GM12892 (cell line): ENCODE measurements around the gene SDCCAG8.

ENCODE experiments used
- POLR2A ChIP-seq: IDR thresholded peaks from 2 replicates; pipeline ENCODE4 v1.6.1; 2011; ENCODE audit warnings: low read depth, low read length, control low read depth
- POLR2AphosphoS5 ChIP-seq: IDR thresholded peaks from 2 replicates; pipeline ENCODE4 v1.6.1; 2011; ENCODE audit warnings: low read depth, low read length, control low read depth
- TAF1 ChIP-seq: IDR thresholded peaks from 2 replicates; pipeline ENCODE4 v1.6.1; 2011; ENCODE audit warnings: low read depth, mild to moderate bottlenecking, control low read depth, low read length, borderline replicate concordance

DNA sequence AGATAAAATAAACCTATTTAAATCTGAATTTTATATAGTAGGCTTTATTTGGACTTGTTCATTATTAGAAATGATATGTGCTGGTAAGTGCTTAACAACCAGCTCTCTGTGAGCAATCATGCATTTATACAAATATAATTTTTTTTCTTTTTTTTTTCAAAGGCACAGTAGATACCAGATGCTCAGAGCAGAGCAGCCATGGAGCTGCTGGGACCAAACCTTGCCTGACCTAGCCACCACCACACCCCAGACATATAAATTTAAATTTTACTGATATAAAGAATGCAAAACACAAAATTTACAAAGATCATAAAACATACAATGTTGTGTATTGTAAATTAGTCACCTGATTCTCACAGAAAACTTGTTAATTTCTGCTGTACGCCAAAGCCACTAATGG lies 290.6 kb downstream of the SDCCAG8 start:
- TF ChIP-seq POLR2AphosphoS5 (no peak), POLR2A (no peak), TAF1 (no peak)
